CD14-positive monocyte (primary cell): Measurements from ENCODE around the gene C16orf54. TPM values are rescaled to one million over a fixed set of nuclear protein-coding genes. Genes with fewer than 3 reads are reported as not detected.

ENCODE experiments used
- DNase-seq, 3 donors: peaks; one replicate each; pipeline ENCODE4 v3.0.0-alpha.2; 2011 to 2022
- H2AFZ ChIP-seq: 2 replicates; pipeline ENCODE4 v1.6.0; 2012; ENCODE audit warnings: mild to moderate bottlenecking, low read depth, low read length, inconsistent platforms; ENCODE audit not compliant: insufficient read depth, poor library complexity, severe bottlenecking
- H3K27ac ChIP-seq, 2 donors: 1 replicate in 1 of 2; 2 replicates in 1 of 2; pipeline ENCODE4 v1.5.1; 2012 to 2013; ENCODE audit warnings: low read length in 2 of 2, control low read depth in 1 of 2, inconsistent platforms in 1 of 2, low read depth in 1 of 2, mild to moderate bottlenecking in 1 of 2
- H3K27me3 ChIP-seq, 2 donors: one replicate each; pipeline versions ENCODE4 v1.6.0 to v1.6.1; 2011 to 2013; ENCODE audit warnings: low read length in 2 of 2; ENCODE audit not compliant: control insufficient read depth in 2 of 2, insufficient read depth in 2 of 2
- H3K36me3 ChIP-seq, 2 donors: replicated peaks in 1 of 2; 1 replicate in 1 of 2; 2 replicates in 1 of 2; pipeline versions ENCODE4 v1.5.1 to v1.6.1; 2012 to 2013; ENCODE audit warnings: low read length in 2 of 2, control low read depth in 1 of 2, inconsistent platforms in 1 of 2, mild to moderate bottlenecking in 1 of 2; ENCODE audit not compliant: insufficient read depth in 2 of 2, control insufficient read depth in 1 of 2
- H3K4me1 ChIP-seq, 2 donors: 1 replicate in 1 of 2; 2 replicates in 1 of 2; pipeline versions ENCODE4 v1.5.1 to v1.6.1; 2012 to 2013; ENCODE audit warnings: low read length in 2 of 2, control low read depth in 1 of 2, inconsistent platforms in 1 of 2, mild to moderate bottlenecking in 1 of 2, moderate library complexity in 1 of 2; ENCODE audit not compliant: insufficient read depth in 2 of 2, control insufficient read depth in 1 of 2
- H3K4me2 ChIP-seq: replicated peaks from 2 replicates; pipeline ENCODE3; 2012; ENCODE audit warnings: low read length, moderate library complexity, mild to moderate bottlenecking; ENCODE audit not compliant: poor library complexity, severe bottlenecking; ENCODE audit errors: extremely low read depth
- H3K4me3 ChIP-seq, 3 experiments: fragments of 200-600 bp in 1 of 3; sonication (generic) in 1 of 3; replicated peaks in 1 of 3; 1 replicate in 2 of 3; 2 replicates in 1 of 3; pipeline ENCODE4 v1.5.1; 2011 to 2013; ENCODE audit warnings: low read length in 3 of 3, mild to moderate bottlenecking in 3 of 3, control low read depth in 2 of 3, low read depth in 2 of 3, inconsistent platforms in 1 of 3, moderate library complexity in 1 of 3
- H3K79me2 ChIP-seq: 2 replicates; pipeline ENCODE4 v1.6.0; 2012; ENCODE audit warnings: mild to moderate bottlenecking, control low read depth, inconsistent platforms, low read length, moderate library complexity; ENCODE audit not compliant: insufficient read depth
- H3K9ac ChIP-seq: 2 replicates; pipeline ENCODE4 v1.6.0; 2017; ENCODE audit warnings: low read length, mild to moderate bottlenecking; ENCODE audit not compliant: insufficient read depth, poor library complexity, severe bottlenecking
- H3K9me3 ChIP-seq, 2 donors: replicated peaks in 1 of 2; 1 replicate in 1 of 2; 2 replicates in 1 of 2; pipeline versions ENCODE4 v1.5.1 to v1.6.1; 2012 to 2013; ENCODE audit warnings: low read length in 2 of 2, control low read depth in 1 of 2; ENCODE audit not compliant: control insufficient read depth in 1 of 2, insufficient read depth in 1 of 2
- H4K20me1 ChIP-seq: 2 replicates; pipeline ENCODE4 v1.6.0; 2012; ENCODE audit warnings: mild to moderate bottlenecking, low read length, control low read depth, moderate library complexity; ENCODE audit not compliant: insufficient read depth
- H3K27ac Mint-ChIP-seq, 7 donors: one replicate each; pipeline ENCODE4 v1.8.0; 2020; ENCODE audit warnings: mild to moderate bottlenecking in 7 of 7, mixed read lengths in 7 of 7, moderate library complexity in 6 of 7, inconsistent platforms in 2 of 7
- H3K27me3 Mint-ChIP-seq, 3 donors: one replicate each; pipeline ENCODE4 v1.8.0; 2021 to 2022; ENCODE audit warnings: low read depth in 3 of 3, mild to moderate bottlenecking in 3 of 3, mixed read lengths in 3 of 3, moderate library complexity in 3 of 3, inconsistent platforms in 1 of 3
- H3K36me3 Mint-ChIP-seq, 2 donors: one replicate each; pipeline ENCODE4 v1.8.0; 2020; ENCODE audit warnings: mixed read lengths in 2 of 2, inconsistent platforms in 1 of 2, mild to moderate bottlenecking in 1 of 2
- H3K4me1 Mint-ChIP-seq: one replicate; pipeline ENCODE4 v1.8.0; 2020; ENCODE audit warnings: mild to moderate bottlenecking, mixed read lengths
- H3K4me3 Mint-ChIP-seq, 2 donors: one replicate each; pipeline ENCODE4 v1.8.0; 2020; ENCODE audit warnings: mild to moderate bottlenecking in 2 of 2, mixed read lengths in 2 of 2, moderate library complexity in 1 of 2
- H3K9me3 Mint-ChIP-seq, 7 donors: one replicate each; pipeline ENCODE4 v1.8.0; 2020 to 2022; ENCODE audit warnings: mixed read lengths in 7 of 7, mild to moderate bottlenecking in 6 of 7, moderate library complexity in 6 of 7, inconsistent platforms in 2 of 7
- CTCF ChIP-seq: fragments of 200-600 bp; IDR thresholded peaks from one replicate; pipeline ENCODE4 v1.8.0; 2022; ENCODE audit warnings: antibody characterized with exemption, mild to moderate bottlenecking
- WGBS: methylation state at CpG from one replicate; pipeline ENCODE4 v1.1.5; 2013; ENCODE audit warnings: missing lambda C conversion rate; ENCODE audit not compliant: insufficient coverage; 5-methylcytosine and 5-hydroxymethylcytosine counted together
- intact Hi-C, 2 donors: fragments of 100-400 bp; cut with micrococcal nuclease; formaldehyde crosslinking; loops; one replicate each; pipeline versions ENCODE4 v1.15.0 to v1.15.1; 2023
- polyA plus RNA-seq, 3 donors: library from polyadenylated mRNA; depleted of rRNA in 1 of 3; unstranded in 2 of 3; stranded (reverse) in 1 of 3; fragments of 300-500 nt in 2 of 3; fragments of >200 nt in 1 of 3; fragmentation: Illumina TruSeq in 2 of 3; gene quantifications; 1 replicate in 2 of 3; 2 replicates in 1 of 3; pipeline ENCODE4 v1.2.3, GENCODE V29; 2012 to 2021

The C16orf54 gene
- polyA plus RNA-seq, 3 donors: 24.6 to 32.0 (median 29.2) TPM

- Histone ChIP-seq H3K27me3 (no peaks in the 10 kb centered on the region), H3K36me3 (no peaks in the 10 kb centered on the region), H3K79me2 (no peaks in the 10 kb centered on the region), H3K4me1 (peaks cover 25 to 27% of the 10 kb centered on the region in 2 donors), H3K4me2 (peak overlapping the region; percentile 12), H3K27ac (no peak overlapping the region), H3K4me3 (peak overlapping the region in 1 of 3 experiments; percentile 12), H3K9me3 (no peaks in the 10 kb centered on the region), H2AFZ (peak overlapping the region; percentile 46), H4K20me1 (no peaks in the 10 kb centered on the region), H3K9ac (no peak overlapping the region)
- intact Hi-C loops: no loop called here
- H3K36me3 Mint-ChIP-seq: no peaks in the 10 kb centered on the region
- H3K4me3 Mint-ChIP-seq: peak overlapping the region; percentile 55 to 66
- no peak for TF ChIP-seq CTCF
- peaks cover 0 to 8% (median 0%) of the 10 kb centered on the region in 3 donors for H3K27me3 Mint-ChIP-seq
- WGBS: 38% methylated on average over 4 of the region's 7 CpGs
- DNase-seq: no peak
- peaks cover 31% of the 10 kb centered on the region for H3K4me1 Mint-ChIP-seq
- peak overlapping the region in 5 of 7 donors; percentile 9 to 55 (median 30) for H3K27ac Mint-ChIP-seq
- H3K9me3 Mint-ChIP-seq: no peaks in the 10 kb centered on the region
Observed at GRCh38 chr16:29770250-29770929, 24.6 kb upstream of the C16orf54 start.

GRCh38 chr16:29769507-29769906, 23.7 kb upstream of the C16orf54 start:
- no peaks in the 10 kb centered on the region for H3K36me3 Mint-ChIP-seq
- H3K9ac ChIP-seq: no peak overlapping the region
- H3K36me3 ChIP-seq: no peaks in the 10 kb centered on the region
- no peaks in the 10 kb centered on the region for H3K9me3 Mint-ChIP-seq
- H4K20me1 ChIP-seq: no peaks in the 10 kb centered on the region
- H3K9me3 ChIP-seq: no peaks in the 10 kb centered on the region
- H3K4me2 ChIP-seq: no peak overlapping the region
- no peak overlapping the region for H3K4me3 Mint-ChIP-seq
- no peak overlapping the region for H3K4me3 ChIP-seq
- no peak for TF ChIP-seq CTCF
- DNase-seq: no peak
- no peak overlapping the region for H2AFZ ChIP-seq
- 100% methylated on average over 2 of the region's 2 CpGs for WGBS
- no peaks in the 10 kb centered on the region for H3K27me3 ChIP-seq
- peaks cover 0 to 8% (median 0%) of the 10 kb centered on the region in 3 donors for H3K27me3 Mint-ChIP-seq
- H3K4me1 Mint-ChIP-seq: peaks cover 31% of the 10 kb centered on the region
- H3K79me2 ChIP-seq: no peaks in the 10 kb centered on the region
- H3K27ac ChIP-seq: no peak overlapping the region
- intact Hi-C loops: loop anchor here in 1 of 2 donors (10.0 kb wide), 1 partner anchor 55 kb away; no protein-coding TSS in a partner anchor
- H3K27ac Mint-ChIP-seq: no peak overlapping the region
- peaks cover 25 to 27% of the 10 kb centered on the region in 2 donors for H3K4me1 ChIP-seq
